GM18508 (cell line): Measurements from ENCODE around the gene UNC93B1.

ENCODE experiments used
- ATAC-seq: cut with Tn5 transposase; IDR thresholded peaks from one replicate; pipeline ENCODE4 v1.9.1; 2021; ENCODE audit warnings: moderate number of reproducible peaks; ENCODE audit not compliant: insufficient read depth, unreplicated experiment

Gene UNC93B1

GRCh38 chr11:68003846-68004550 is at the start of gene UNC93B1:
Gene UNC93B1, minus strand, starts transcription at chr11:68004097. Its CDS starts 54 bp downstream, at chr11:68004043.
- ATAC-seq: no peak

- no peak for ATAC-seq
These were observed 49.2 kb upstream of the UNC93B1 start for GRCh38 chr11:68053117-68053516.

GRCh38 chr11:68052137-68052873 is 48.4 kb upstream of the UNC93B1 start:
- ATAC-seq: no peak

GRCh38 chr11:68051191-68052136 is 47.6 kb upstream of the UNC93B1 start:
- no peak for ATAC-seq

- ATAC-seq: no peak
These were observed 46.5 kb upstream of the UNC93B1 start for GRCh38 chr11:68050371-68050841.

GRCh38 chr11:68049509-68050370 is 45.8 kb upstream of the UNC93B1 start:
- ATAC-seq: no peak

- ATAC-seq: no peak
These were observed 45.0 kb upstream of the UNC93B1 start for GRCh38 chr11:68048681-68049508.

GRCh38 chr11:68047437-68048290 is 43.8 kb upstream of the UNC93B1 start:
- no peak for ATAC-seq

- no peak for ATAC-seq
These were observed 41.0 kb upstream of the UNC93B1 start for GRCh38 chr11:68044898-68045351.

GRCh38 chr11:68044145-68044813 is 40.4 kb upstream of the UNC93B1 start:
- ATAC-seq: no peak

GRCh38 chr11:68043349-68044144 is 39.6 kb upstream of the UNC93B1 start:
- no peak for ATAC-seq

- no peak for ATAC-seq
These were observed 39.1 kb upstream of the UNC93B1 start for GRCh38 chr11:68043029-68043348.

GRCh38 chr11:68042219-68043028 is 38.5 kb upstream of the UNC93B1 start:
- ATAC-seq: no peak

GRCh38 chr11:68041617-68042218 is 37.8 kb upstream of the UNC93B1 start:
- no peak for ATAC-seq

GRCh38 chr11:68040957-68041591 is 37.2 kb upstream of the UNC93B1 start:
- ATAC-seq: no peak
